BLaER1 treated with 17β-estradiol and CSF1 and Interleukin-3, amounts not matched to agents 10 nM and 100 nM (cell line): ENCODE data around the gene GFRA1.

Experiments used
- H3K27ac ChIP-seq, 11 experiments: shearing (Covaris generic); formaldehyde crosslinking; 2 replicates each; pipeline ENCODE4 v1.8.1; 2022
- H3K27me3 ChIP-seq, 11 experiments: shearing (Covaris generic); formaldehyde crosslinking; 2 replicates each; pipeline ENCODE4 v1.8.1; 2022
- H3K36me3 ChIP-seq, 11 experiments: shearing (Covaris generic); formaldehyde crosslinking; 2 replicates each; pipeline ENCODE4 v1.8.1; 2022
- H3K4me1 ChIP-seq, 10 experiments: shearing (Covaris generic); formaldehyde crosslinking; 2 replicates each; pipeline ENCODE4 v1.8.1; 2022
- H3K4me2 ChIP-seq, 11 experiments: shearing (Covaris generic); formaldehyde crosslinking; 2 replicates each; pipeline ENCODE4 v1.8.1; 2022
- H3K4me3 ChIP-seq, 10 experiments: shearing (Covaris generic); formaldehyde crosslinking; 2 replicates each; pipeline ENCODE4 v1.8.1; 2022
- H3K9ac ChIP-seq, 11 experiments: shearing (Covaris generic); formaldehyde crosslinking; 2 replicates each; pipeline ENCODE4 v1.8.1; 2022
- H3K9me3 ChIP-seq, 11 experiments: shearing (Covaris generic); formaldehyde crosslinking; replicated peaks in 1 of 11; 2 replicates each; pipeline ENCODE4 v1.8.1; 2022
- H4K20me1 ChIP-seq, 11 experiments: shearing (Covaris generic); formaldehyde crosslinking; 2 replicates each; pipeline ENCODE4 v1.8.1; 2022
- Cebpa-rat ChIP-seq, 11 experiments: shearing (Covaris generic); IDR thresholded peaks; 2 replicates each; pipeline ENCODE4 v1.8.1; 2022

The GFRA1 gene

DNA sequence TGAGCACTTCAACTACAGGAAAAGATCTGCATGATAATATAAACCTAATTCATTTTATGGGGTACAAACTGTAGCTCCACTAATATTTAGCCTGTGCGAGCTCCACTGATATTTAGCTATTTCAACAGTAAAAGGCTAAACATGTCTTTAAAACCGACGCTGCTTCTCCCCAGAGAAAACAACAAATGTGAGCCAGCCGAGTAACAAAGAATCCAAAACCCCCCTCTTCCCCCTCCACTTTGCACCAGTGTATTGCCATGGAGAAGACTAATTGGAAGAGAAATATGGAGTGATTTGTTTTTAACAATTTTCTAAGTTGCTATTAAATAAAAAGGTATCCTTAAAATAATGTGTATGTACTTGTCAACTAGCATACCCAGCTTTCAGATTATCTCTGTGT is 136.7 kb downstream of the GFRA1 start:
- no peak overlapping the region for H3K27ac ChIP-seq
- no peak for TF ChIP-seq Cebpa-rat (IDR thresholded peaks at IDR 0.05)
- no peak overlapping the region for H3K4me3 ChIP-seq
- no peaks in the 10 kb centered on the region for H3K9me3 ChIP-seq
- no peaks in the 10 kb centered on the region for H4K20me1 ChIP-seq
- no peak overlapping the region for H3K9ac ChIP-seq
- H3K4me2 ChIP-seq: no peak overlapping the region
- H3K36me3 ChIP-seq: no peaks in the 10 kb centered on the region
- H3K4me1 ChIP-seq: no peaks in the 10 kb centered on the region
- no peaks in the 10 kb centered on the region for H3K27me3 ChIP-seq

DNA sequence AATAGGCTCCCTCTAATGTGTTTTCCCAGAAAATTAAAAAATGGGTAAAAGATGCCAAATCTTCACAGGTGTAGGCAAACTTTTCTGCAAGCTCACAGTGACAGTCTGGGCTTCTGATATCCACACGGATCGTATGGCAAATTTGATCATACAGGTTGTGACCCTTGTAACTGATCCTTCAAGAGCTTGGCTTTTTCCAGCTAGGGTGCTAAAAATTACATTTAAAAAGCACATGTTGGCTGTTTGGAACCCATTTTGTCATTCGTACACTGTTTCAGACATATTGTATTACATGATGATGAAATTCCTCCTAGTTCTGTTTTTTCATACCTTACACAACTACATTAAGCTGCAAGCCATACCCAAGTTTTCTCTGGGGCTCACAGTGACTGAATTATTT is 138.7 kb downstream of the GFRA1 start:
- Histone ChIP-seq H3K27ac (no peak overlapping the region), H3K4me2 (no peak overlapping the region), H3K4me3 (no peak overlapping the region), H3K27me3 (no peaks in the 10 kb centered on the region), H3K36me3 (no peaks in the 10 kb centered on the region), H4K20me1 (no peaks in the 10 kb centered on the region), H3K4me1 (no peaks in the 10 kb centered on the region), H3K9ac (no peak overlapping the region), H3K9me3 (peaks cover 0 to 6% (median 0%) of the 10 kb centered on the region in 11 experiments; a peak in 2 of 22 replicates)
- no peak for TF ChIP-seq Cebpa-rat (IDR thresholded peaks at IDR 0.05)

DNA sequence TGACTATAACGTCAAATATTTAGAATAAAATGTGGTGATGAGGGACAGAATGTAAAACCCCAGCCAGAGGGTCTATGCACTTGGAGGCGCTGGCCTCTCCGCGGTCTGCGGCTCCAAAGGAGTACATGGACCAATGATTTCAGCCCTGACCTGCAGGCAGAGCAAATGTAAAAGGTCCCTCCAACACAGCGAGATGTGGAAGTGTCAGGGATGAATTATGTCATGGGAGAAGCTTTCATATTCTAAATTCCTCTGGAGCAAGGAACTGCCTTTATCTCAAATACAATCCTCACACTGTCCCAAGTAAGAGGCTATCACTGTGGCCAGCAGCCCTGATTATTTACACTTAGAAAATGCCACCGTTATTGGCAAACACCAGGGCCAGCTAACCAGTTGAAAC is 139.4 kb downstream of the GFRA1 start:
- Histone ChIP-seq H3K36me3 (no peaks in the 10 kb centered on the region), H3K4me1 (no peaks in the 10 kb centered on the region), H3K9me3 (peaks cover 0 to 6% (median 0%) of the 10 kb centered on the region in 11 experiments; a peak in 2 of 22 replicates), H3K9ac (no peak overlapping the region), H3K27me3 (no peaks in the 10 kb centered on the region), H3K27ac (no peak overlapping the region), H3K4me2 (no peak overlapping the region), H3K4me3 (no peak overlapping the region), H4K20me1 (no peaks in the 10 kb centered on the region)
- no peak for TF ChIP-seq Cebpa-rat (IDR thresholded peaks at IDR 0.05)

DNA sequence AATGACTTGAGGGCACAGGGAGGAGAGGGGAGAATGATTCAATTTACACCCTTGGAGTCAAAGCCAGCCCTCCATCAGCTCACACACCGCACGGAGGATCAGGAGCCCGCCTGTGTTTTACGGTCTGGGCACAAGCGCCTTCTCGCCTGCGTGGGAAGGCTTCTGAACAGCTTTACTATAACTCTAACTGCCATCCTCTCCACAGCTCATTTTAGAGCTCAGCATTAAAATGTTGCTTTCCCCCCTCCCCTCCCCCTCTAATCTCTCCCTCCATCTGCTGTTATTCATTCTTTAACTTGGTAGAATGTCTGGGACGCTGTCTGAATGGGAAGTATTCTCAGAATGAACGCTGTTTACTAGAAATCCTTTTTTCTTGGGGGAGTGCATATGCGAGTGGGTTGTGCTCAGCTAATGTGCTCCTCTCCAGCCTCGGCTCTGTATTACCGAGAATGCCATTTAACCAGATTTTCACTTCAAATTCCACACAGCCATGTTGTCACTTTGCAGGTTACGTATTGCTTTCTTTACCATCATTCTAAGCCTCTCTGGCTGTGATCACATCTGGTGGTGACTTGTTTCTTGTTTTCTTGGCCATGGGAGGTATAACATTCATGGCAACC is 140.1 kb downstream of the GFRA1 start:
- TF ChIP-seq Cebpa-rat (IDR thresholded peaks at IDR 0.05): no peak
- no peak overlapping the region for H3K4me3 ChIP-seq
- no peaks in the 10 kb centered on the region for H3K36me3 ChIP-seq
- H3K4me1 ChIP-seq: no peaks in the 10 kb centered on the region
- H4K20me1 ChIP-seq: no peaks in the 10 kb centered on the region
- no peak overlapping the region for H3K4me2 ChIP-seq
- H3K27ac ChIP-seq: no peak overlapping the region
- H3K9ac ChIP-seq: no peak overlapping the region
- no peaks in the 10 kb centered on the region for H3K27me3 ChIP-seq
- peaks cover 0 to 6% (median 0%) of the 10 kb centered on the region in 11 experiments; a peak in 2 of 22 replicates for H3K9me3 ChIP-seq

DNA sequence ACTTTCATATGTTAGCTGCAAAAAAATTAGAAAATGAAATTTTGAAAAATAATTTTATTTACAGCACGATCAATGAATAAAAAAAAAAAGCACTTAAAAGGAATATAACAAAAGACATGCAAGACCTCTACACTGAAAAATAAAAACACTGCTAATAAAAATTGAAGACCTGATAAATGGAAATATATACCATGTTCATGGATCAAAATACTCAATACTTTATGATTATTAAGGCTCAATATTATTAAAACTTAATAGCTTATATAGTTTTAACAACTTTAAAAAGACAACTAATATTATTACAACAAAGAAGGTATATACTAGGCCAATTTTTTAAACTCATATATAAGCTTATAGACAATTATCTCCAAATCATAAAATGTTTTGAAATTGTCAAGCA is 143.0 kb downstream of the GFRA1 start:
- Histone ChIP-seq H3K4me1 (no peaks in the 10 kb centered on the region), H3K27ac (no peak overlapping the region), H4K20me1 (no peaks in the 10 kb centered on the region), H3K9ac (no peak overlapping the region), H3K4me2 (no peak overlapping the region), H3K27me3 (no peaks in the 10 kb centered on the region), H3K4me3 (no peak overlapping the region), H3K9me3 (peaks cover 0 to 6% (median 0%) of the 10 kb centered on the region in 11 experiments; a peak in 2 of 22 replicates), H3K36me3 (no peaks in the 10 kb centered on the region)
- TF ChIP-seq Cebpa-rat (IDR thresholded peaks at IDR 0.05): no peak

DNA sequence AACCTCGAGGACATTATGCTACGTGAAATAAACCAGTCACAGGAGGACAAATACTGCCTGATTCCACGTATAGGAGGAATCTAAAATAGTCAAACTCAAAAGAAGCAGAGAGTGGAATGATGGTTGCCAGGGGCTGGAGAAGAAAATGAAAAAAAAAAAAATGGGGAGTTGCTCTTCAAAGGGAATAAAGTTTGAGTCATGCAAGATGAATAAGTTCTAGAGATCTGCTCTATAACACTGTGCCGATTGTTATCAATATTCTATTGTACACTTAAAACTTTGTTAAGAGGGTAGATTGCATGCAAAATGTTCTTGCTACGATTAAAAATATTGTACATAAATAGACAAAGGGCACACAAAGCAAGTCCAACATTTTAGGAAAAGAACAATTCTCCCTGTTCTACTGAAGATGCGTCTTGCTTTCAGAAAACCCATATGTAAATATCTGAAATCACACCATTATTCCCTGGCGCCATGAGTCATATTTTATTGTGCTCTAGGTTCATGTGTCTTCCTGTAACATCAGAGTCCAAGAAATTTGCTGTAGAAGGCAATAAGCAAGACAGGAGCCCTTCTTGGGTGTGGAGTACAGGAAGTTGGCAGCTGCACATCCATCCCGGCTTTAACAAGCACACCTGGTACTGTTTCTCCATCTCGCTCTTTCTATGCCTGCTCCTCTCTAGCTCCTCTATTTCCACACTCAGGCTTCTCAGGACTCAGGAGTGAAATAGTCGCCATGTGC is 145.9 kb downstream of the GFRA1 start:
- Histone ChIP-seq H3K27me3 (no peaks in the 10 kb centered on the region), H3K9ac (no peak overlapping the region), H3K27ac (no peak overlapping the region), H3K9me3 (peaks cover 0 to 6% (median 0%) of the 10 kb centered on the region in 11 experiments; a peak in 2 of 22 replicates), H3K4me1 (no peaks in the 10 kb centered on the region), H4K20me1 (no peaks in the 10 kb centered on the region), H3K36me3 (no peaks in the 10 kb centered on the region), H3K4me2 (no peak overlapping the region), H3K4me3 (no peak overlapping the region)
- TF ChIP-seq Cebpa-rat (IDR thresholded peaks at IDR 0.05): no peak

DNA sequence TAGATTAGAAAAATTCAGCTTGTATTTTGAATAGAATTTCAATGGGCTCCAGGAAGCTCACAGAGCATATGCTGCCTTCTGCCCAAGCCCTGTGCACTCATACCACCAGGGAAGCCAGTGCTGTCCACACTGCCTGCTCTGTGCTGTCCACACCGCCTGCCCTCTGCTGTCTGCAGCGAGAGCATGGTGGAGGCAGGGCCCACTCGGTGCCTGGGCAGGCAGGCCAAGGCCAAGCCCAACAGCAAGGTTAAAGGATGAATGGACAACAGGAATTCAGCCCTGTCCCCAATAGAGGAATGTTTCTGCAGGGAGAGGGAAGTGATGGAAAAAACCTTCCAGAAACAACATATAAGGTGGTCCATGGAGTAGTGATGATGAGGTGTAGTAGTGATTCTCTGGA is 146.8 kb downstream of the GFRA1 start:
- no peaks in the 10 kb centered on the region for H4K20me1 ChIP-seq
- H3K27ac ChIP-seq: no peak overlapping the region
- peaks cover 0 to 6% (median 0%) of the 10 kb centered on the region in 11 experiments; a peak in 2 of 22 replicates for H3K9me3 ChIP-seq
- H3K4me3 ChIP-seq: no peak overlapping the region
- no peaks in the 10 kb centered on the region for H3K36me3 ChIP-seq
- H3K4me2 ChIP-seq: no peak overlapping the region
- H3K4me1 ChIP-seq: no peaks in the 10 kb centered on the region
- no peak for TF ChIP-seq Cebpa-rat (IDR thresholded peaks at IDR 0.05)
- no peaks in the 10 kb centered on the region for H3K27me3 ChIP-seq
- no peak overlapping the region for H3K9ac ChIP-seq

DNA sequence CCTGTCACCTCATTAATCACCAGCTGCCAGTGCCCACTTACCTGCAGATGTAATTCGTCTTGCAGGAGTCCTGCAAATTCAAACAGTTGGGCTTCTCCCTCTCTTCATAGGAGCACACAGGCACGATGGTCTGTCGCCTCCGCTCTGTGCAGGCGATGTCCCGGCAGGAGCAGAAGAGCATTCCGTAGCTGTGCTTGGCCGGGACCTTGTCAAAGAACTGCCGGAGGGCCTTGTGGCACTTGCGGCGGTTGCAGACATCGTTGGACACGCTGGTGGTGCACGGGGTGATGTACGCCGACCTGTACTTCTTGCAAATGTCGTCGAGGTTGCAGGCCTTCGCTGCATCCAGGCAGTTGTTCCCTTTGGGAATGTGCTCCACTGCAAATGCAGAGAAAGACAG is 147.8 kb downstream of the GFRA1 start:
- no peaks in the 10 kb centered on the region for H3K4me1 ChIP-seq
- H4K20me1 ChIP-seq: no peaks in the 10 kb centered on the region
- no peaks in the 10 kb centered on the region for H3K36me3 ChIP-seq
- H3K4me2 ChIP-seq: no peak overlapping the region
- H3K27ac ChIP-seq: no peak overlapping the region
- no peak overlapping the region for H3K4me3 ChIP-seq
- TF ChIP-seq Cebpa-rat (IDR thresholded peaks at IDR 0.05): no peak
- H3K9ac ChIP-seq: no peak overlapping the region
- H3K27me3 ChIP-seq: no peaks in the 10 kb centered on the region
- H3K9me3 ChIP-seq: peaks cover 0 to 5% (median 0%) of the 10 kb centered on the region in 11 experiments; a peak in 1 of 22 replicates

DNA sequence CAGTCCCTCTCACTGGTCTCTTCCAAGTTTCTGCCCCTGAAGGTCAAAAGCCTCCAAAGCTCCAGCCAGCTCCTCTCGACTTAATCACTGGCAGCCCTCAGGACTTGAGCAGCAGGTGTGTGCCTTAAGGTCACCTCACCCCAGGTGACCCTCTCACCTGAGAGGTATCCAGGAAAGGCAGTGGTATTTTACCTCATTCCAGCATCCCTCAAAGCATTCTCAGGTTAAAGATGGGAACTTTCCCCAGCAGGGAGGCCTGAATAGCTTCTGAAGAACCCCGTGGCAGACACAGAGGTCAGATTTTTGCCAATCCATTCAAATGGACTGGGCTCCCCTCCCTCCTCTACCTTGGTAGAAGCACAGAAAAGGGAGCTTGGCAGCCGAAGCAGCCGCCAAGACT is 148.2 kb downstream of the GFRA1 start:
- Histone ChIP-seq H3K9me3 (0 out of 22 replicates have a peak, but pooled peaks cover 0 to 5% (median 0%) of the 10 kb centered on the region in 11 experiments), H3K36me3 (no peaks in the 10 kb centered on the region), H3K4me3 (no peak overlapping the region), H4K20me1 (no peaks in the 10 kb centered on the region), H3K4me2 (no peak overlapping the region), H3K4me1 (no peaks in the 10 kb centered on the region), H3K27ac (no peak overlapping the region), H3K9ac (no peak overlapping the region), H3K27me3 (no peaks in the 10 kb centered on the region)
- TF ChIP-seq Cebpa-rat (IDR thresholded peaks at IDR 0.05): no peak

DNA sequence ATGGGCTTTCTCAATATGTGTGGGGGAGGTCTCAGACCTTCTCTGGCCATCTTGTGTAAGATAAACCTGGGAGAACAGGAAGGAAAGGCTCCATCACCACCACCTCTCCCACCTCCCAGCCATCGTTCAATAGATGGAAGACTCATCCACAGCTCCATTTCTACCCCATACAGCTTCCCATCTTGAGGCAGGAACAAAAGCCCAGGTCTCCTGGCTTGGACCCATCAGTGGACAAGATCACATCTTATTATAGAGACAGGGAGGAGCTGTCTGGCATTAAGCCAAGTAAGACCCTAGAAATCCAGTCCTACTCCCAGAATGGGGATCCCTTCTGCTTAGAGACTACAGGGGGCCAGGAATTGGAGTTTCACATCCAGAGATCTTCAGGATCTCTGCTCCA is 150.3 kb downstream of the GFRA1 start:
- Histone ChIP-seq H3K9ac (no peak overlapping the region), H3K4me2 (no peak overlapping the region), H3K36me3 (no peaks in the 10 kb centered on the region), H3K9me3 (peaks cover 0 to 5% (median 0%) of the 10 kb centered on the region in 11 experiments; a peak in 4 of 22 replicates), H3K27me3 (no peaks in the 10 kb centered on the region), H3K27ac (no peak overlapping the region), H3K4me3 (no peak overlapping the region), H3K4me1 (no peaks in the 10 kb centered on the region), H4K20me1 (no peaks in the 10 kb centered on the region)
- no peak for TF ChIP-seq Cebpa-rat (IDR thresholded peaks at IDR 0.05)
